Ovary (tissue), 3 donors: ENCODE measurements around the gene RASGRP4.

Experiments used
- CTCF ChIP-seq, 3 donors: fragments of 450-650 bp in 2 of 3; fragments of 200-600 bp in 1 of 3; IDR thresholded peaks; one replicate each; pipeline versions ENCODE4 v1.5.1 to v1.8.0; 2016 to 2022; ENCODE audit warnings: antibody characterized with exemption in 3 of 3, mild to moderate bottlenecking in 1 of 3
- POLR2A ChIP-seq: fragments of 450-650 bp; IDR thresholded peaks from one replicate; pipeline ENCODE4 v1.6.1; 2017; ENCODE audit warnings: antibody characterized with exemption, mild to moderate bottlenecking, moderate library complexity
- donor health status: DM: no; HTN: no; CAD: no.

GRCh38 chr19:38449518-38449917, 23.5 kb upstream of the RASGRP4 start:
- TF ChIP-seq CTCF (IDR thresholded peaks at IDR 0.05) (no peak), POLR2A (no peak)
